NCI-H2196 (cell line): ENCODE results near the gene TNFRSF1B.

Experiments
- DNase-seq: peaks from one replicate; lab custom pipeline; 2025; ENCODE audit not compliant: unreplicated experiment; lab: John Stamatoyannopoulos, UW

The TNFRSF1B gene

GRCh38 chr1:12174924-12175810 is 8.4 kb downstream of the TNFRSF1B start:
- no peak for DNase-seq

GRCh38 chr1:12176298-12177118 is 9.7 kb downstream of the TNFRSF1B start:
- DNase-seq, result no peak

- DNase-seq, result no peak
Observed at GRCh38 chr1:12177156-12177998, 10.6 kb downstream of the TNFRSF1B start.

DNA sequence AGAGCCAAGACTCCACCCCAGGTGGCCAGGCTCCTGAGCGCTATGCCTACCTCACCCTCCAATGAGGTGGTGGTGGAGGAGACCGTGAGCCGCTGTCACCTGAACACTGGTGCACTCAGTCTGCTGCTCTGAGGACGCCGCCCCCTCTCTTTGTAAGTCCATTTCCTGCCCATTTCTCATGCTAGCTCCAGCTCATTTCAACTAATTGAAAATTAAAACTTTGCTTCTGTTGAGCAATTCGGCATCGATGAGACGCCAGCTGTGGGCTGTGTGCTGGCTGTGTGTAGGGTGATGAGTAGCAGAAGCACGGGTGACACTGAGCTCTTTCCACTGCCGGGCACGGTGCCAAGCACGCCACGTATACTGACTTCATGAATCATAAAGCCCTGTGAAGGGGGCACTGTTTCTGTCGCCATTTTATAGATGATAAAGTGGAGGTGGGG is 11.2 kb downstream of the TNFRSF1B start:
- DNase-seq, result no peak

- DNase-seq, result no peak
Observed at GRCh38 chr1:12178511-12178910, 11.7 kb downstream of the TNFRSF1B start.

GRCh38 chr1:12179111-12179519 is 12.3 kb downstream of the TNFRSF1B start:
- DNase-seq, result no peak

DNA sequence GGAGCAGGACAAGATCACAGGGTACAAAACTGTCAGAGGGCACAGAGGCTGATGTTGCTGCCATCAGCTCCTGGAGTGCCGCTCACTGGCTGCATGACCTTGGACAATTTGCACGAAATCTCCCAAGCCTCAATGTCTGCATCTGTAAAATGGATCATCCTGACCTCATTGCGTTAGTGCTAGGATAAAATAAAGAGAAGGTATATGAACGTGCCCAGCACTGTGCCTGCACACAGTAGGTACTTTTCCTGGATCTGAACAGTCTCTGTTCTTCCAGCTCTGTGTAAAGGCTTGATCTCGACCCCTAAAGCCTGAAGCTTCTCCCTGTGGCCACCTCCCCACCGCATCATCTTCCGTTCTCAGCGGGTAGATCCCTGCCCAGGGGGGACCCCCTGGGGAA is 12.9 kb downstream of the TNFRSF1B start:
- DNase-seq, result no peak

DNA sequence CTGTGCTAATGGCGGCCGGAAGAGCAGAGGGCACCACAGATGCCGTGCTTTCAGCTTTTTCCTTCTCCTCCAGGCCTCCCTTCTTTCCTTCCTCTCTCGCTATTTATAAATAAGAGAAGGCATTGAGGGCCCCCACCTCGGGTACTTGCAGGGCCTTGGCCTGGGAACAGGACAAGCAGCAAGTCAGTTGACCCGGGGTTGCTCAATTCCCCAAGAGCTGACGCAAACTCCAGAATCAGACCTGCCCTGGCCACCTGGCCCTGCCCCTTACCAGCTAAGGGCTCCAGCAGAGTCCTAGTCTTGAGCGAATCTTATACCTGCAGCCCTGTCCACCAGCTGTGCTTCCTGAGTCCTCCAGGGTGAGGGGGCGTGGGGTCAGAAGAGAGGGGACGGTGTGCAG is 13.5 kb downstream of the TNFRSF1B start:
- no peak for DNase-seq

- no peak for DNase-seq
Observed at GRCh38 chr1:12180903-12181302, 14.1 kb downstream of the TNFRSF1B start.

- no peak for DNase-seq
Observed at GRCh38 chr1:12181568-12181967, 14.8 kb downstream of the TNFRSF1B start.

DNA sequence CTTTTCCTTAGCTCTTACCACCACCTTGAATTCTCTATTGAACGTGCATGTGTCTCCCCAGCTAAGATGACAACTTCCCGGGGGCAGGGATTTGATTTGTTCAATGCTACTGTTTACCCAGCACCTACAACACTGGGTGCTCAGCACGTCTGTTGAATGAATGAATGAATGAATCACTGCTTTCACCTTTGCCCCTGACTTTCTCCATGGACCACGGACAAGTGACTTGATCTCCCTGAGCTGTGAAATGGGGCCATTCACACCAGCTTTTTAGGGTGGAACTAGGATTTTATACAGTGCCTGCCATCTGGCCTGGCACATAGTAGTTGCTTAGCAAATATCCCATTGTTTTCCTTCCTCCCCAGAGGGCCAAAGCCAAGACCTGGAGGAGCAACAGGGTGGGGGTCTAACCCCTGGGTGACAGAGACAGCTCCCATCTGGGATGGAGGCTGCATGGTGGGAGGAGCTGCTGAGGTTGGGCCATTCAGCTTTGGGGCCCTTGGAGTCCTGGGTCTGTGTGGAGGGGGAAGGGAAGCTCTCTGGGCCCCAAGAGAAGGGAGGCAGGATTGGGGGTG is 15.7 kb downstream of the TNFRSF1B start:
- DNase-seq, result no peak

DNA sequence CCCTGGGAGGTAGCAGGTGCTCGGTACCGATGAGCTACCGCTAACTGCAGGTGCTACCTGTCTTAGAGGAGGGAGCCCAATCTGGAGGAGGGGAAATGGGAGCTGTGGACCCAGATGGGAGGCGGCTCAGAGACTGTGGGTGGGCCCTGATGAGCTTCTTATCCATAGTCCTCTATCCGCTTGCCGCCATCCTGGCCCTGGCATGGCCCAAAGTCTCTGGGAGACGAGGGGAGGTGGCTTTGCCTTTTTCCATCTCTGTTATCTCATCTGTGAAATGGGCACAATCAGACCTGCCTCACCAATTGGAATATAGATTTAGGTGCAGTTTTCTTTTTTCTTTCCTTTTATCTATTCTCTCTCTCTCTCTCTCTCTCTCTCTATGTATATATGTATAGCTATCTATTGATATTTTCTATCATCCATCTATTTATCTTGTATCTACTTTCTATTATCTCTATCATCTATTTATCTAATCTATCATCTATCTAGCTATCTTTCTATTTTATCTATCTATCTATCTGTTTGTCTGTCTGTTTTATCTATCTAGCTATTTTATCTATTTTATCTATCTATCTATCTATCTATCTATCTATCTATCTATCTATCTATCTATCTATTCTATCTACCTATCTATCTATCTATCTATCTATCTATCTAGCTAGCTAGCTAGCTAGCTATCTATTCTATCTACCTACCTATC is 16.5 kb downstream of the TNFRSF1B start:
- no peak for DNase-seq

- DNase-seq, result no peak
Observed at GRCh38 chr1:12184008-12184681, 17.4 kb downstream of the TNFRSF1B start.

DNA sequence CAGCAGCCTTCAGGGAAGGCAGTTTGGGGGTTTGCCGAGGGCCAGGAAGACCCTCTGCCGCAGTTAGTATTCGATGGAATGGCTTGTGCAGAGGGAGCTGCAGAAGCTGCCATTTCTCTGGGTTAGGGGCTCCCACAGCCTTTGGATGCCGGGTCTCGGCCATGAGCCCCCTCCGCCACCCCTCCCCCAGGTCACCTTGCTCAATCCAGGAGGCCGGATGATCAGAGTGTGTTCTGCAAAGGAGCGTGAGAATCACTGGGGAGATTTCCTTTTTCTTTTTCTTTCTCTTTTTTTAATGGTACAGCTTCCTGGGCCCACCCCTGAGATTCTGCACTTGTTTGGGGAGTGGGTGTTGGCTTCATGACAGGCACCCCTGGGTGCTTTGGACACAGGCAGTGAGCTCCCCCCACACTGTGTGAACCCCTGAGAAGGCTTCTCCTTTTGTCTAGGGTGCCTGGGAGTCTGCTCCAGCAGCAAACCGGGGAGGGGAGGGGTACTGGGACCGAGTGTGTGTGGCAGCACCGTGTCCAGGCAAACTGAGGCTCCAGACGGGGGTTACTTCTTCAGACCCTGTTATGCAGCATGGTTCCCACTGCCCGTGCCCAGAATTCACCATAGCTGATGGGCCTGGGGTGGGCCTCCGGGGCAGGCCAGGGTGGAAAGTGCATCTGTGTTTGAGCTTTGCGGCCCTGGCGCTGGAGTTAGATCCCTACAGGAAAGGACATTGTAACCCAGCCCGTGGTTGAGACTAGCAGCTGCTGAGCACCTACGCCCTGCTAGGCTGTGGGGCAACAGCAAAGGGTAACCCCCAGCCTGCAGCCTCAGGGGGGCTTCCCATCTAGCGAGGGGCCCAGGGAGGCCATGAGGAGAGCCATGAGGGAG is 18.5 kb downstream of the TNFRSF1B start:
- DNase-seq, result no peak

- DNase-seq, result no peak
Observed at GRCh38 chr1:12185918-12186678, 19.3 kb downstream of the TNFRSF1B start.

DNA sequence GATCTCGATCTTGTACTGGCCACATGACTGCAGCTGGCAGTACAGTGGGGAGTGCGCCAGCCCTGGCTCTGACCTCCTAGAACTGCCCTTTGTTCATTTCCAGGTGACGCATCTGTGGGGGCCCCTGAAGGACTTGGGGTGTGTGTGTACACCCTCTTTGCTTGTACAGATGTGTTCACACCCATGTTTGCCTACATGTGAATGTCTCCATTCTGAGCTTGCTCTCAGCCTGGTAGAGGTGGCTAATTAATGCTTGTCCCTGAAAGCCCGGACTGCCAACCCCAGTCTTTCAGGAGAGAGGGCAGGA is 19.8 kb downstream of the TNFRSF1B start:
- no peak for DNase-seq

GRCh38 chr1:12188115-12188514 is 21.3 kb downstream of the TNFRSF1B start:
- no peak for DNase-seq
